Endothelial cell of umbilical vein (primary cell): Measurements from ENCODE around the gene PDCD1. TPM values are rescaled to one million over a fixed set of nuclear protein-coding genes. Genes with fewer than 3 reads are reported as not detected.

Source experiments
- polyA plus RNA-seq, 4 experiments: library from polyadenylated mRNA; depleted of rRNA in 3 of 4; stranded (reverse) in 3 of 4; unstranded in 1 of 4; fragments of >200 nt; gene quantifications; 2 replicates each; pipeline versions ENCODE4 v1.2.1 to v1.2.3, GENCODE V29; 2011 to 2012; ENCODE audit warnings: missing spikeins in 1 of 4
- total RNA-seq: library from RNA; stranded (reverse); gene quantifications from 2 replicates; pipeline ENCODE4 v1.2.3, GENCODE V29; 2021

The PDCD1 gene
- total and polyA plus RNA-seq, 2 donors (not counting 3 experiments of a cell fraction or from before 2014, with no cell fraction given): not detected

Other genes with a start within 250 kb of the PDCD1 start
- 47.4 and 49.0 TPM in 2 replicates for gene THAP4, start 221.7 kb downstream of the PDCD1 start, total RNA-seq
- gene THAP4, start 221.7 kb downstream of the PDCD1 start, polyA plus RNA-seq: 45.4 and 51.2 TPM in 2 replicates
- gene ATG4B, start 221.2 kb downstream of the PDCD1 start, total RNA-seq: 83.6 and 85.6 TPM in 2 replicates
- 113 and 142 TPM in 2 replicates for gene ATG4B, start 221.2 kb downstream of the PDCD1 start, polyA plus RNA-seq
- 91.9 and 104 TPM in 2 replicates for gene DTYMK, start 172.1 kb downstream of the PDCD1 start, total RNA-seq
- gene DTYMK, start 172.1 kb downstream of the PDCD1 start, polyA plus RNA-seq: 61.6 and 67.0 TPM in 2 replicates
- gene ING5, start 156.9 kb downstream of the PDCD1 start, total RNA-seq: 24.5 and 30.5 TPM in 2 replicates
- 32.4 and 33.4 TPM in 2 replicates for gene ING5, start 156.9 kb downstream of the PDCD1 start, polyA plus RNA-seq
- gene D2HGDH, start 124.3 kb downstream of the PDCD1 start, total RNA-seq: 22.3 and 27.9 TPM in 2 replicates
- gene D2HGDH, start 124.3 kb downstream of the PDCD1 start, polyA plus RNA-seq: 22.3 and 34.5 TPM in 2 replicates
- 0.23 TPM in 1 of 2 replicates, not detected in the other for gene GAL3ST2, start 82.1 kb downstream of the PDCD1 start, total RNA-seq
- not detected in 2 replicates for gene GAL3ST2, start 82.1 kb downstream of the PDCD1 start, polyA plus RNA-seq
- gene NEU4, start 49.7 kb downstream of the PDCD1 start, total RNA-seq: not detected in 2 replicates
- gene NEU4, start 49.7 kb downstream of the PDCD1 start, polyA plus RNA-seq: not detected in 2 replicates
- gene RTP5, start 10.8 kb upstream of the PDCD1 start, total RNA-seq: not detected in 2 replicates
- not detected in 2 replicates for gene RTP5, start 10.8 kb upstream of the PDCD1 start, polyA plus RNA-seq